ENCODE data around the gene TBP. TPM values are rescaled to one million over a fixed set of nuclear protein-coding genes. Genes with fewer than 3 reads are reported as not detected.
"Not testable (repeated sequence)": the region's sequence is repeated elsewhere in the genome, so short reads cannot be mapped to it uniquely, and the experiment has no call there.

Gene TBP
- polyA plus RNA-seq, 2 of the 4 experiments (the other 2 are of a cell fraction): 12.3 to 19.9 TPM

GRCh38 chr6:170605574-170606259 is 51.5 kb downstream of the TBP start:
- DNase-seq (ENCODE audit: low read depth in 1 of 2, low spot score in 1 of 2) (no peak), FAIRE-seq (no peak), ATAC-seq (no peak)
- POLR2A ChIA-PET: no interaction called here
- no peak overlapping the region for H3K27ac ChIP-seq
- TF ChIP-seq MYC (IDR thresholded peaks at IDR 0.05; ENCODE audit: borderline replicate concordance, low read length) (no peak), CHD4 (IDR thresholded peaks at IDR 0.05; ENCODE audit: borderline replicate concordance) (no peak), KDM5A (IDR thresholded peaks at IDR 0.05) (no peak), ZNF302 (CRISPR knock-in tag; IDR thresholded peaks at IDR 0.05) (no peak), E2F6 (IDR thresholded peaks at IDR 0.05; ENCODE audit: borderline replicate concordance, low read depth) (no peak), BCL3 (IDR thresholded peaks at IDR 0.05) (no peak)
- no peaks in the 10 kb centered on the region for H3K4me1 ChIP-seq
- CTCF ChIA-PET: no interaction called here
- no peak overlapping the region for H3K4me3 ChIP-seq
- H3K4me2 ChIP-seq: no peak overlapping the region
- 45% methylated on average over 6 of the region's 6 CpGs for WGBS (ENCODE audit: missing lambda C conversion rate)
- no peaks in the 10 kb centered on the region for H3K9me3 ChIP-seq

GRCh38 chr6:170609225-170609624 is 55.1 kb downstream of the TBP start:
- ATAC-seq: peak in 1 of 2 experiments; percentile 52; a peak in 3 of 6 replicates
- WGBS (ENCODE audit: missing lambda C conversion rate): 41% methylated on average over 5 of the region's 8 CpGs
- POLR2A ChIA-PET; H3K4me3 ChIP-seq; H3K9me3 ChIP-seq; H3K27ac ChIP-seq; CTCF ChIA-PET; DNase-seq (ENCODE audit: low read depth in 1 of 2, low spot score in 1 of 2); H3K4me1 ChIP-seq; H3K4me2 ChIP-seq; FAIRE-seq: not testable (repeated sequence)

GRCh38 chr6:170612256-170612804 is 58.2 kb downstream of the TBP start:
- FAIRE-seq, H3K4me3 ChIP-seq: not testable (repeated sequence)
- peak; percentile 74 to 100 for ATAC-seq

GRCh38 chr6:170616020-170616554 is 61.9 kb downstream of the TBP start:
- not testable (repeated sequence) for ATAC-seq

More at GRCh38 chr6:170612256-170612804, 58.2 kb downstream of the TBP start:
- 2% methylated on average over 10 of the region's 55 CpGs for WGBS (ENCODE audit: missing lambda C conversion rate)
- POLR2A ChIA-PET; H3K9me3 ChIP-seq; H3K4me2 ChIP-seq; H3K4me1 ChIP-seq; CTCF ChIA-PET; H3K27ac ChIP-seq; DNase-seq (ENCODE audit: low read depth in 1 of 2, low spot score in 1 of 2): not testable (repeated sequence)

More at GRCh38 chr6:170616020-170616554, 61.9 kb downstream of the TBP start:
- H3K4me1 ChIP-seq; H3K9me3 ChIP-seq; FAIRE-seq; DNase-seq (ENCODE audit: low read depth in 1 of 2, low spot score in 1 of 2); H3K27ac ChIP-seq; POLR2A ChIA-PET; CTCF ChIA-PET; H3K4me2 ChIP-seq; H3K4me3 ChIP-seq: not testable (repeated sequence)
- no CpG with 5 or more reads among the region's 1 CpG for WGBS (ENCODE audit: missing lambda C conversion rate)

Other genes with a start within 250 kb of the TBP start
- 7.7 and 14.7 TPM in 2 replicates for gene FAM120B, start 247.6 kb upstream of the TBP start, polyA plus RNA-seq (2011; rRNA removed)
- gene FAM120B, start 247.6 kb upstream of the TBP start, polyA plus RNA-seq (2017; fragmentation: RNase III; extraction: RNeasy Plus Mini Kit Qiagen cat#74134 plus additional on column Dnase treatment): 7.0 to 7.7 TPM (median 7.3 TPM) in 3 replicates
- gene PSMB1, start 1.1 kb upstream of the TBP start, polyA plus RNA-seq (2011; rRNA removed): 296 and 306 TPM in 2 replicates
- gene PSMB1, start 1.1 kb upstream of the TBP start, polyA plus RNA-seq (2017; fragmentation: RNase III; extraction: RNeasy Plus Mini Kit Qiagen cat#74134 plus additional on column Dnase treatment): 265 to 300 TPM (median 267 TPM) in 3 replicates
- gene PDCD2, start 30.3 kb downstream of the TBP start, polyA plus RNA-seq (2011; rRNA removed): 84.0 and 90.0 TPM in 2 replicates
- gene PDCD2, start 30.3 kb downstream of the TBP start, polyA plus RNA-seq (2017; fragmentation: RNase III; extraction: RNeasy Plus Mini Kit Qiagen cat#74134 plus additional on column Dnase treatment): 52.6 to 58.0 TPM (median 54.9 TPM) in 3 replicates